Naive B cell (primary cell): Measurements from ENCODE around the gene IFI27L2. TPM values are rescaled to one million over a fixed set of nuclear protein-coding genes. Genes with fewer than 3 reads are reported as not detected.
"Not testable (repeated sequence)": the region's sequence is repeated elsewhere in the genome, so short reads cannot be mapped to it uniquely, and the experiment has no call there.

Experiments
- ATAC-seq, 2 donors: fragments of 150-1000 bp; cut with Tn5 transposase; 2 replicates each; pipeline ENCODE4 v1.10.0; 2021; ENCODE audit warnings: low read depth in 2 of 2, mild to moderate bottlenecking in 2 of 2, moderate library complexity in 2 of 2
- DNase-seq: peaks from one replicate; pipeline ENCODE4 v3.0.0; 2022
- H3K27ac Mint-ChIP-seq, 6 donors: one replicate each; pipeline ENCODE4 v1.8.0; 2020 to 2022; ENCODE audit warnings: mild to moderate bottlenecking in 6 of 6, mixed read lengths in 6 of 6, moderate library complexity in 5 of 6, inconsistent platforms in 2 of 6
- H3K27me3 Mint-ChIP-seq, 3 donors: one replicate each; pipeline ENCODE4 v1.8.0; 2021 to 2022; ENCODE audit warnings: mixed read lengths in 3 of 3, mild to moderate bottlenecking in 1 of 3
- H3K36me3 Mint-ChIP-seq, 2 donors: one replicate each; pipeline ENCODE4 v1.8.0; 2020 to 2022; ENCODE audit warnings: mixed read lengths in 2 of 2, inconsistent platforms in 1 of 2, mild to moderate bottlenecking in 1 of 2
- H3K4me1 Mint-ChIP-seq, 3 donors: one replicate each; pipeline ENCODE4 v1.8.0; 2020 to 2022; ENCODE audit warnings: mixed read lengths in 3 of 3, inconsistent platforms in 1 of 3, mild to moderate bottlenecking in 1 of 3, moderate library complexity in 1 of 3
- H3K4me3 Mint-ChIP-seq, 8 donors: one replicate each; pipeline ENCODE4 v1.8.0; 2020 to 2022; ENCODE audit warnings: mild to moderate bottlenecking in 8 of 8, mixed read lengths in 8 of 8, moderate library complexity in 8 of 8, inconsistent platforms in 2 of 8
- H3K9me3 Mint-ChIP-seq, 7 donors: one replicate each; pipeline ENCODE4 v1.8.0; 2020 to 2022; ENCODE audit warnings: mixed read lengths in 7 of 7, mild to moderate bottlenecking in 5 of 7, inconsistent platforms in 2 of 7, moderate library complexity in 1 of 7
- polyA plus RNA-seq, 6 donors: library from polyadenylated mRNA; unstranded; fragments of 300-500 nt; fragmentation: Illumina TruSeq; gene quantifications; one replicate each; pipeline ENCODE4 v1.2.3, GENCODE V29; 2021; ENCODE audit warnings: low read depth in 6 of 6

IFI27L2 gene
- polyA plus RNA-seq, 6 donors from 2014 or later = 62.8 to 96.4 (median 72.6) TPM

DNA sequence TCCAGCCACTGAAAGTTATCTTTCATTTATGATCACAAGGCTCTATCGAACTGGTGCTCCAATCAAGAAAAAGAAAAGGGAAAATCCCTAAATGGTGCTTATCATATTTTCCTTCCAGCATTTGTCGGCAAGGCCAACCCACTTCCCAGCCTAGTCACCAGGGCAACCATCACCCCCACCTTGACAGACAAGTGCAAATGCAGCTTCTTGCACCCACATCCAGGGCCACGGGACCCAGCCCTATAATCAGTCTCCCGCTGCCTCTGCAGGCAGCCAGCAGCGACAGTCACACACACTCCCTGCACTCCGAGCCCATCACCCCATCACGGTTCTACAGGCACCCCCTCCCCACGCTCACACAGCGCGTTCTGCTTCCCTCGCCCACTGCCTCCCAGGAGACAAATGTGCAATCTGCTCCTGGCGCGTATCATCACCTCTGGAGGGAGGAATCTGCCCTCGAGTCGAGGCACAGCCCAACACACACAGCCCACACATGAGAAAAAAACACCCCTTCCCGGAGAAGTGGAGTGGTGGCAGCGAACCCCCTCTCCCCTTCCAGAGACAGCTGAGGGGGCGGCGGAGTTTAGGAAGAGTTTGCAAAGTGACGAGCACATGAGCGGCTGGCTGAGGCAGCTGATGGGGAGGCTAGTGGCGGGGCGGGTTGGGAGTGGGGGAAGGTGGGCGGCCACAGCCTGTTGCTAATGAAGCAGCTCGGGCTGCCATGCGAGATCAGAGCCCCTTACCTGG is 35.5 kb upstream of the IFI27L2 start:
- peaks cover 9 to 38% (median 31%) of the 10 kb centered on the region in 3 donors for H3K27me3 Mint-ChIP-seq

DNA sequence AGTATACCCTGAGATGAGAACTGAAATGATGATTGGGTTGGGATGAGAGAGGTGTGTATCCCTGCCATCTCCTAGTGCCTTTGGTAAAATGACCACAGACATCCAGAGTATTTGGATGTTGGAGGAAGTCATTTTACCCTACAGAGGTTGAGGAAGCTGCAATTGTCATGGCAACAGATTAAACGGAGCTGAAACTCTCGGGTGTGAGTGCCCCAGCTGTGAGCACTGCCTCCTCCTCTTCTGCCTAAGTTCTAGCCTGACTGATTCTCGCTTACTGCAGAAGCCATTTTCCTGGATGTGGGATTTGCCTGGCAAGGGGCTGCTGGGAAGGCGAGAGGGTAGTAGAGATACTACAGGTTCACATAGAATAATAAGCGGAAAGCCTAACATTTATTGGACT is 34.4 kb upstream of the IFI27L2 start:
- Mint-ChIP-seq H3K4me1 (no peaks in the 10 kb centered on the region), H3K4me3 (no peak overlapping the region), H3K27me3 (peaks cover 14 to 49% (median 31%) of the 10 kb centered on the region in 3 donors), H3K36me3 (no peaks in the 10 kb centered on the region), H3K9me3 (no peaks in the 10 kb centered on the region), H3K27ac (no peak overlapping the region)
- no peak for ATAC-seq
- DNase-seq = no peak

More for the DNA sequence above, 35.5 kb upstream of the IFI27L2 start:
- Mint-ChIP-seq H3K27ac (no peak overlapping the region), H3K4me3 (no peak overlapping the region), H3K4me1 (no peaks in the 10 kb centered on the region), H3K9me3 (no peaks in the 10 kb centered on the region), H3K36me3 (no peaks in the 10 kb centered on the region)
- DNase-seq = no peak
- ATAC-seq = no peak

DNA sequence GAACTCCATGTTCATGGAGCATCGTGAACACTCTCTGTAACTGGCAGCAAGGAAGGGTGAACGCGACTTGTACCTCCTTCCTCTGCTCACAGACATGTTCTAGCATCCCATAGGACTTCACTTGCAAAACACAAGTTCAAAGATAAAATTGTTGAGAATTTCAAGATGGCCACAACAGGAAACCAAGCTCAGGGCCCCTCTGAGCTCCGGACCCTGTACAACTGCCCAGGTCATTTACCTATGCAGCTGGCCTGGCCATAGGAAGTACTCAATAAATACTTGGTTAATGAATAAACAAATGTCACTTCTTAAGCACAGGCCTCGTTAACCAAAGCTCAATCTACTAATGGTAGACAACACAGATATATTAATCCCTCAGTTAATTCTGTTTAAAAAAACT is 33.1 kb upstream of the IFI27L2 start:
- Mint-ChIP-seq H3K27me3 (peaks cover 14 to 52% (median 37%) of the 10 kb centered on the region in 3 donors), H3K9me3 (no peaks in the 10 kb centered on the region), H3K4me3 (no peak overlapping the region), H3K27ac (no peak overlapping the region), H3K36me3 (no peaks in the 10 kb centered on the region), H3K4me1 (no peaks in the 10 kb centered on the region)
- no peak for DNase-seq
- ATAC-seq = no peak

DNA sequence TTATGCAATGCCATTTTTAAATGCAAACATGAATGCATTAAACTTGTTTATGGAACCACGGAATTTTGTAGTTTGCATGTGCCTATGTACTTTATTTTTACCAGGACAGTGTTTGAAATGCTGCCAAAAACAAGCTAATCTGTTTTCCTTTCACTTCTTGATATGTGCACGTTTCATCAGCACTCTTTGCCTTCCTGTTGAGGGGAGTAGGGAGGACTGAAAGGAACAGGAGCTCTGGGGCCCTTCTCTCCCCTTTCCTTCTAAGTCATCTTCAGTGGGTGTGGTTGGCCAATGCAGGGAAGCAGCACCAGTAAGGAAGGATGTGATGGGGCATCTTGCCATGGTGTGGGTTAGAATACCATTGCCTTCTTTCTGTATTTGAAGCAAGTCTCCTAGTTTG is 32.6 kb upstream of the IFI27L2 start:
- peaks cover 12 to 52% (median 37%) of the 10 kb centered on the region in 3 donors for H3K27me3 Mint-ChIP-seq
- no peaks in the 10 kb centered on the region for H3K9me3 Mint-ChIP-seq
- DNase-seq = no peak
- no peak overlapping the region for H3K27ac Mint-ChIP-seq
- H3K36me3 Mint-ChIP-seq = no peaks in the 10 kb centered on the region
- no peak for ATAC-seq
- no peaks in the 10 kb centered on the region for H3K4me1 Mint-ChIP-seq
- no peak overlapping the region for H3K4me3 Mint-ChIP-seq

DNA sequence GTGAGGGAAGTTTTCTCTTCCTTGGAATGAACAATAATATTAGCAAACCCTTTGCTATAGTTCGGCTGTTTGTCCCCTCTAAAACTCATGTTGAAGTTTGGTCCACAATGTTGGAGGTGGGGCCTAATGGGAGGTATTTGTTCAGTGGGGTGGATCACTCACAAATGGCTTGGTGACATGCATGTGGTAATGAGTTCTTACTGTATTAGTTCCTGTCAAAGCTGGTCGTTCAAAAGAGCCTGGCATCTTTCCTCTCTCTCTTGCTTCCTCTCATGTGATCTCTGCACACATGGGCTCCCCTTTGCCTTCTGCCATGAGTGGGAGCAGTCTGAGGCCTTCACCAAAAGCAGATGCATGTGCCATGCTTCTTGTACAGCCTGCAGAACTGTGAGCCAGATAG is 31.7 kb upstream of the IFI27L2 start:
- Mint-ChIP-seq H3K4me3 (no peak overlapping the region), H3K36me3 (no peaks in the 10 kb centered on the region), H3K4me1 (no peaks in the 10 kb centered on the region), H3K9me3 (no peaks in the 10 kb centered on the region), H3K27me3 (peaks cover 8 to 50% (median 37%) of the 10 kb centered on the region in 3 donors), H3K27ac (no peak overlapping the region)
- ATAC-seq = no peak
- DNase-seq = no peak

DNA sequence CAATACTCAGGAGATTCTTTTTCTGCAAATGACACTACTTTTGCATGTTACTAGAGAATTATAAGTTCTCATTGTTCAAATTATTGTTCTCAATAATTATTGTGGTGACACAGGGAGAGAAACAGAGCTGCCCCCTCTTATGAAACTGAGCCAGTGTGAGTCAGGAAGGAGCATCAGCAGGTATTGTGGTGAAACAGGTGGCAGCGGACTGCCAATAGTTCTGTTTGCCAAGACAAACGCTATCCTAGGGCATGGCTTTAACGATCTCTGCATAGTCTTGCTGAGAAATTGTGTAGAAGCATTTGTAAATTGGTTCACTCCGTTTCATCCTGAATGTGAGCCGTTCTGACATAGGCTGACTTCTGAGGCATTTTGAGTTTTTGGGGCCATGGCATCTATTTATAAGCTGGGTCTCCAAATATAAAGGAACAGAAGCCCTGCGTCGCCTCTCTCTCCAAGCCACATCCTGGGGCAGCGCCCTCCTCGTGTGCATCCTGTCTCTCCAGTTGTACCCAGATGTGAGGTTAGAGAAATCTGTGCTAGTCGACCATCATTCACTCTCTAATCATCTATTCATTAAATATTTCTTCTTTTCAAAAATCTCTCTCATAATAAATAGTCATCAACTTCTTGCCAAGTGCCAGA is 29.0 kb upstream of the IFI27L2 start:
- no peak overlapping the region for H3K4me3 Mint-ChIP-seq
- H3K27ac Mint-ChIP-seq = peak overlapping the region in 1 of 6 donors; percentile 38
- ATAC-seq = no peak
- no peak for DNase-seq
- no peaks in the 10 kb centered on the region for H3K4me1 Mint-ChIP-seq
- H3K27me3 Mint-ChIP-seq = peaks cover 20 to 41% (median 35%) of the 10 kb centered on the region in 3 donors
- H3K36me3 Mint-ChIP-seq = no peaks in the 10 kb centered on the region
- peaks cover 0 to 5% (median 0%) of the 10 kb centered on the region in 7 donors for H3K9me3 Mint-ChIP-seq

DNA sequence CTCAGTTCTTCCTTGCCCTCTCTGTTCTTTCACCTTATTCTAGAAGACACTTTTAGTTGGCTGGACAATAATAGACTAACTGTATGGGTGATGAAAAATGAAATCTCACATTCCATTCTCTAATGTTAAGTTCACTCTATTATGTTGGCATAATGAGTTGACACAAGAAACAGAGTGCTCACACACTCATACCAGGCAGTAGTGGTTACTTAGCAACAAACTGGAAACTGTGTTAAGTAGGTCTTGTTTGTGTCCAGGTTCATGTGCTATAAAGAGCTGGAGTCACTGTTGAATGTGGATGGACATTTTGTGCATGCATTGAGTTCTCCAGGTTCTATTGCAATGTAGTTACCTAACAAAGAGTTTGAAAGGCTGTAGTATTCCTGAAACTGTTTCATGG is 27.8 kb upstream of the IFI27L2 start:
- H3K27ac Mint-ChIP-seq = no peak overlapping the region
- H3K9me3 Mint-ChIP-seq = peaks cover 0 to 7% (median 0%) of the 10 kb centered on the region in 7 donors

DNA sequence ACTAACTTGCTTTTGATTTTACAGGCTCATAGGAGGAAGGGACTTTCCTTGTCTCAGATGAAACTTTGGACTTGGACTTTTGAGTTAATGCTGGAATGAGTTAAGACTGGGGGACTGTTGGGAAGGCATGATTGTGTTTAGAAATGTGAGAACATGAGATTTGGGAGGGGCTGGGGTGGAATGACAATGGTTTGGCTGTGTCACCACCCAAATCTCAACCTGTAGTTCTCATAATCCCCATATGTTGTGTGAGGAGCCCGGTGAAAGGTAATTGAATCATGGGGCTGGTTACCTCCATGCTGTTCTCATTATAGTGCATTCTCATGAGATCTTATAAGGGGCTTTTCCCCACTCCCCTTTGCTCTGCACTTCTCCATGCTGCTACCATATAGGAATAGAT is 26.7 kb upstream of the IFI27L2 start:
- H3K4me1 Mint-ChIP-seq, H3K36me3 Mint-ChIP-seq, H3K4me3 Mint-ChIP-seq, H3K9me3 Mint-ChIP-seq, H3K27ac Mint-ChIP-seq, DNase-seq, ATAC-seq: not testable (repeated sequence)
- H3K27me3 Mint-ChIP-seq = peaks cover 30 to 59% (median 51%) of the 10 kb centered on the region in 3 donors

More for the DNA sequence above, 27.8 kb upstream of the IFI27L2 start:
- ATAC-seq = no peak
- H3K4me3 Mint-ChIP-seq = no peak overlapping the region
- H3K27me3 Mint-ChIP-seq = peaks cover 29 to 53% (median 42%) of the 10 kb centered on the region in 3 donors
- H3K36me3 Mint-ChIP-seq = no peaks in the 10 kb centered on the region
- H3K4me1 Mint-ChIP-seq = no peaks in the 10 kb centered on the region
- DNase-seq = no peak

DNA sequence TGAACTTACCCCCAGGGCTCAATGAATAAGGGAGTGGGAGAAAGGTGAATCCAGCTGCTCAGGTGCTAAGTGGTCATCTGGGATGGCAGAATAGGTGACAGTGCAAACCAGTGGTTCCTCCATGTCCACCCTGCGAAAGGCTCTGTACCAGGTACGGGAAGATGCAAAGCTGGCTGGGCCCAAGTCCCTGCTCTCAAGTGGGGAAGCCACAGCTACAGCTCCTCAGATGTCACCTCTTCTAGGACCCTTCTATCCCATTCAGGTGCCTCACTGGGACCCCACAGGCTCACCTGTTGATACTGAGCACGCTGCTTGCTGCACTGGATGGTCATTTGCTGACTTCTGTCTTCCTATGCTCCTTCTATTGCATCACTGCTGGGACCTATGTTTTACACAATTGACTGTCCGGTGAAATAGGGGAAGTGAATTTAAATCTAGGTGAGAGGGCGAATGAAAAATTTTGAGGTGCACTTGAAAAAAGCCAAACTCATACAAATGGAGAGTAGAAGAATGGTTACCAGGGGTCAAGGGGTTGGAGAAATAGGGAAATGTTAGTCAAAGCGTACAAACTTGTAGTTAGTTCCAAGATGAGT is 24.4 kb upstream of the IFI27L2 start:
- Mint-ChIP-seq H3K27ac (no peak overlapping the region), H3K27me3 (peaks cover 31 to 69% (median 52%) of the 10 kb centered on the region in 3 donors), H3K36me3 (no peaks in the 10 kb centered on the region)

DNA sequence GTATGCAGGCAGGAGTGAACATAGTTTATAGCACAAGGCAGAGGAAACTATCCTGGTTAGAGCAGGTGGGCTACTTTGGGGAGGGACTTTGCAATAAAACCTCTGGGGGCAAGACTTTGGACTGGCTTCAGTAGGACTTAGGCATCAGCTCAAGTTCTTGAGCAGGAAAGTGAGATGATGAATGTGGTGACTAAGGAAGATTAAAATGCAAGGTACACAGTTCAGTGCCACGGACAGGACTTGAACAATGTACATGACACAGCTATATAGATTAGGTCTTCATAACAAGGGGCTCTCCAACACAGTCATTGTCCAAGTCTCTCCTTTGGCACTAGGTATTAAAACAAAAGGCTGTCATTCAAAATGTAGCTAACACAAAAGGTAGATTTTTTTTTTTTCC is 23.3 kb upstream of the IFI27L2 start:
- peaks cover 0 to 7% (median 0%) of the 10 kb centered on the region in 7 donors for H3K9me3 Mint-ChIP-seq
- no peak overlapping the region for H3K27ac Mint-ChIP-seq
- no peak overlapping the region for H3K4me3 Mint-ChIP-seq
- no peaks in the 10 kb centered on the region for H3K36me3 Mint-ChIP-seq
- no peak for DNase-seq
- no peak for ATAC-seq
- H3K4me1 Mint-ChIP-seq = no peaks in the 10 kb centered on the region
- peaks cover 31 to 73% (median 50%) of the 10 kb centered on the region in 3 donors for H3K27me3 Mint-ChIP-seq

More for the DNA sequence above, 24.4 kb upstream of the IFI27L2 start:
- no peak for DNase-seq
- H3K4me3 Mint-ChIP-seq = no peak overlapping the region
- peaks cover 0 to 7% (median 0%) of the 10 kb centered on the region in 7 donors for H3K9me3 Mint-ChIP-seq
- ATAC-seq = no peak
- H3K4me1 Mint-ChIP-seq = no peaks in the 10 kb centered on the region

DNA sequence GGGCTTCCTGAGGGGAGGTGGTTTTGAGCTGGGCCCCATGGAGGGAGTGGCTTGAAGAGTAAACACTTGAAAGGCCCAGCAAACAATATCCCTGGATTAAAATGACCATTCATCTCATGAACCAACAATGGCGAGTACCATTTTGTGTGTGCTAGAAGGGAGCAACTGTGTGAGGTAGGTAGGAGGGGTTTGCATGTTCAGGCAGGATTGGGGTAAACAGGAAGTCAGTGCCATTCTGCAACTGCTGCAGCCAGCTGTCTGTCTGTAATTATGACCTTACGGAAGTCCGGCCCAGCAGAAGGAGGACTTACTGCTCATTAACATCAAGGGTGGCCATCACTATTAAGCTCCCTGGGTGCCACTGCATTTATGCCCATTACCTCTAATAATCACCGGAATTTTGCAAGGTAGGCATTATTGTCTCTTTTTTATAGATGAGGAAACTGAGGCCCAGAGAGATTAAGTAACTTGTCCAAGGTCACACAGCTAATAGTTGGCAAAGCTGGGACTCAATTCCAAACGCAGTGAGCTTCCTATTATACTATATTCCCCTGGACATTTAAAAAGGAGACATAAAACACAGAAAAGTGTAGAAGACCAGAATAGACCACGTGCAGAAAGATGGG is 16.6 kb upstream of the IFI27L2 start:
- no peak overlapping the region for H3K27ac Mint-ChIP-seq
- no peaks in the 10 kb centered on the region for H3K4me1 Mint-ChIP-seq
- H3K27me3 Mint-ChIP-seq = peaks cover 10 to 26% (median 25%) of the 10 kb centered on the region in 3 donors
- ATAC-seq = no peak
- H3K4me3 Mint-ChIP-seq = no peak overlapping the region
- no peaks in the 10 kb centered on the region for H3K9me3 Mint-ChIP-seq
- DNase-seq = no peak
- no peaks in the 10 kb centered on the region for H3K36me3 Mint-ChIP-seq

DNA sequence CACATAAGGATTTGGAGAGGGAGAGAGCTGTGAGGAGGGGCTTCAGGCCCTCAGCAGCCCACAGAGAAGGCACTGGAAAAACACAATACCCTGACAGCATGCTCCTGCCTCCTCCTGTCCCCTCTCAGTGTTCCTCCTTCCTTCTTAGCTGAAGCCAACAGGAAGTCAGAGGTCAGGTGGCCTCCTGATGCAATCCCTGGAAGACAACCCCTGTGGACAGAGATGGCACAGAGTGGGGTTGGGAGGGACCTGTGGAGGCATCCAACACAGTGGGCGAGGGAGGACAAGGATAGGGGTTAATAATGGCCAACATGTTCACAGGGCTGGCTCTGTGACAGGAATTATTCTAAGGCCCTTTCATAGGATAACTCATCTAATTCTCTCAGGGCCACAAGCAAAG is 15.4 kb upstream of the IFI27L2 start:
- Mint-ChIP-seq H3K9me3 (no peaks in the 10 kb centered on the region), H3K4me1 (no peaks in the 10 kb centered on the region), H3K27ac (no peak overlapping the region), H3K27me3 (peaks cover 7 to 16% (median 12%) of the 10 kb centered on the region in 3 donors), H3K36me3 (no peaks in the 10 kb centered on the region), H3K4me3 (no peak overlapping the region)
- no peak for DNase-seq
- no peak for ATAC-seq

DNA sequence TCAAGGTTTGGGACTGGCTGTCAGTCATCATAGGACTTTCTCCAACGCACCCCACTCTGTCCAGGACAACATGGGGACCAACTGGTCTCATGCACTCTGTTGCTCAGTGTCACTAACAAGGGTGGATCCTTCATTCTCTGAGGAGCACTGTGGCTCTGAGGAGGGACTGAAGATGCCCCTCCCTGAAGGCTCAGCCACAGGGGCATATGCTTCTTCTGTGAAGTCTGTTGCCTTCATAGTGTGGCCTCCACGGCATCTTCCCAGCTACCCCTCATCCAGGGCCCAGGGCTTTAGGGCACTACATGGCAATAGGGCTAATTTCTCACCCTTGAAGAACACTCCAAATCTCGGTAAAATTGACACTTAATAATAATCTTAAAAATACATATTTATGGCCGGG is 14.3 kb upstream of the IFI27L2 start:
- ATAC-seq (no peak), DNase-seq (no peak)
- H3K27me3 Mint-ChIP-seq = peaks cover 7 to 12% (median 12%) of the 10 kb centered on the region in 3 donors
- no peaks in the 10 kb centered on the region for H3K9me3 Mint-ChIP-seq
- H3K4me3 Mint-ChIP-seq = no peak overlapping the region
- no peaks in the 10 kb centered on the region for H3K4me1 Mint-ChIP-seq
- no peak overlapping the region for H3K27ac Mint-ChIP-seq
- H3K36me3 Mint-ChIP-seq = no peaks in the 10 kb centered on the region
